GM12878 (cell line): ENCODE data around the gene LMX1B. TPM values are rescaled to one million over a fixed set of nuclear protein-coding genes. Genes with fewer than 3 reads are reported as not detected.

Source experiments
- ATAC-seq: fragments of 200-7000 bp; cut with Tn5 transposase; 3 replicates; pipeline ENCODE4 v1.9.1; 2020; ENCODE audit warnings: mild to moderate bottlenecking, moderate library complexity
- BruUV-seq: library from RNA; stranded (reverse); fragments of 400-500 nt; replicated peaks from 2 replicates; lab custom pipeline; 2021; lab: Mats Ljungman, UMichigan
- CTCF ChIA-PET: fragments of 300-600 bp; sonication (Branson Sonifier 250); formaldehyde crosslinking; extraction: SDS; loops from one replicate; lab custom pipeline; 2021; ENCODE audit warnings: inconsistent platforms; lab: Yijun Ruan, JAX
- POLR2A ChIA-PET: fragments of 350-600 bp; formaldehyde crosslinking; extraction: SDS; loops from one replicate; lab custom pipeline; 2021; ENCODE audit warnings: inconsistent platforms; lab: Charles Lee
- RAD21 ChIA-PET: fragments of 300-600 bp; sonication (Branson Sonifier 250); formaldehyde crosslinking; loops from one replicate; lab custom pipeline; 2023; ENCODE audit warnings: antibody characterized with exemption; ENCODE audit not compliant: unreplicated experiment; lab: Charles Lee
- SMC1A ChIA-PET: fragments of 300-600 bp; sonication (Branson Sonifier 250); formaldehyde crosslinking; loops from one replicate; lab custom pipeline; 2023; ENCODE audit not compliant: unreplicated experiment, uncharacterized antibody; lab: Charles Lee
- DNase-seq: peaks from one replicate; pipeline ENCODE4 v3.0.0-alpha.2; 2011; ENCODE audit warnings: low read depth, low spot score
- FAIRE-seq: peaks from 3 replicates; lab custom pipeline; 2011; peaks lifted over from hg19 to GRCh38; lab: Jason Lieb, UNC
- H2AFZ ChIP-seq: 2 replicates; pipeline ENCODE4 v1.6.0; 2011; ENCODE audit warnings: low read depth, low read length, control low read depth; ENCODE audit not compliant: control insufficient read depth
- H3K27ac ChIP-seq: 2 replicates; pipeline ENCODE4 v1.5.1; 2011; ENCODE audit warnings: control low read depth; ENCODE audit not compliant: control insufficient read depth, insufficient read depth
- H3K27me3 ChIP-seq, 2 experiments: replicated peaks in 1 of 2; 2 replicates each; pipeline versions ENCODE4 v1.6.0 to v1.6.1; 2011; ENCODE audit warnings: low read length in 1 of 2; ENCODE audit not compliant: control insufficient read depth in 2 of 2, insufficient read depth in 2 of 2
- H3K36me3 ChIP-seq, 2 experiments: 2 replicates each; pipeline ENCODE4 v1.5.1; 2011; ENCODE audit warnings: low read length in 1 of 2; ENCODE audit not compliant: control insufficient read depth in 2 of 2, insufficient read depth in 2 of 2
- H3K4me1 ChIP-seq: 2 replicates; pipeline ENCODE4 v1.6.1; 2011; ENCODE audit warnings: mild to moderate bottlenecking, low read length, moderate library complexity, mixed read lengths; ENCODE audit not compliant: control insufficient read depth, insufficient read depth
- H3K4me2 ChIP-seq: 2 replicates; pipeline ENCODE4 v1.6.0; 2011; ENCODE audit warnings: control low read depth; ENCODE audit not compliant: control insufficient read depth, insufficient read depth
- H3K4me3 ChIP-seq: fragments of 200-600 bp; sonication (generic); 2 replicates; pipeline ENCODE4 v1.5.1; 2016
- H3K79me2 ChIP-seq: 2 replicates; pipeline ENCODE4 v1.6.0; 2011; ENCODE audit warnings: low read length; ENCODE audit not compliant: control insufficient read depth, insufficient read depth
- H3K9ac ChIP-seq: 2 replicates; pipeline ENCODE4 v1.8.0; 2011; ENCODE audit warnings: low read length, control low read depth, mixed read lengths; ENCODE audit not compliant: control insufficient read depth, insufficient read depth
- H3K9me3 ChIP-seq: replicated peaks from 3 replicates; pipeline ENCODE4 v1.5.1; 2011; ENCODE audit warnings: mild to moderate bottlenecking, low read length; ENCODE audit not compliant: control insufficient read depth, insufficient read depth
- H4K20me1 ChIP-seq: 2 replicates; pipeline ENCODE4 v1.6.0; 2011; ENCODE audit not compliant: control insufficient read depth, insufficient read depth
- ATF3 ChIP-seq: IDR thresholded peaks from 2 replicates; pipeline ENCODE4 v1.6.1; 2011; ENCODE audit warnings: low read depth, mild to moderate bottlenecking, low read length, moderate library complexity, borderline replicate concordance; ENCODE audit errors: extremely low read depth
- BHLHE40 ChIP-seq, 2 experiments: fragments of 450-650 bp in 1 of 2; IDR thresholded peaks; 2 replicates each; pipeline ENCODE4 v1.6.1; 2011 to 2017; ENCODE audit warnings: low read depth in 2 of 2, borderline replicate concordance in 1 of 2, improper control_type of control experiment in 1 of 2, low read length in 1 of 2, mild to moderate bottlenecking in 1 of 2
- BMI1 ChIP-seq: fragments of 450-650 bp; IDR thresholded peaks from 2 replicates; pipeline ENCODE4 v1.6.1; 2016; ENCODE audit warnings: mild to moderate bottlenecking, moderate library complexity, borderline replicate concordance
- CEBPZ ChIP-seq: fragments of 150-350 bp; IDR thresholded peaks from 2 replicates; pipeline ENCODE4 v1.6.1; 2016; ENCODE audit warnings: low read depth, low read length
- CHD1 ChIP-seq: IDR thresholded peaks from 2 replicates; pipeline ENCODE4 v1.6.1; 2012; ENCODE audit warnings: low read depth, low read length, improper control_type of control experiment
- YY1 ChIP-seq: IDR thresholded peaks from 2 replicates; pipeline ENCODE4 v1.6.1; 2011; ENCODE audit warnings: low read depth, mild to moderate bottlenecking, low read length
- ZBTB40 ChIP-seq: fragments of 450-650 bp; IDR thresholded peaks from 2 replicates; pipeline ENCODE4 v1.6.1; 2016; ENCODE audit warnings: mild to moderate bottlenecking, moderate library complexity, borderline replicate concordance
- WGBS: methylation state at CpG from one replicate; pipeline ENCODE4 v1.1.6; 2016; ENCODE audit warnings: low lambda C conversion rate; ENCODE audit not compliant: insufficient replicate concordance, insufficient coverage; ENCODE audit errors: missing lambda C conversion rate; 5-methylcytosine and 5-hydroxymethylcytosine counted together
- in situ Hi-C: fragments of 300-500 bp; cut with MboI; formaldehyde crosslinking; loops from 9 replicates; pipeline ENCODE4 v1.14.3; 2018; ENCODE audit warnings: mixed read lengths
- intact Hi-C: fragments of 100-400 bp; cut with micrococcal nuclease; formaldehyde crosslinking; loops from one replicate; pipeline ENCODE4 v1.14.2; 2022; ENCODE audit not compliant: unreplicated experiment
- polyA plus RNA-seq, 11 experiments: library from polyadenylated mRNA; depleted of rRNA in 4 of 11; unstranded in 6 of 11; stranded (reverse) in 5 of 11; fragments of >200 nt; fragmentation: Nextera tagmentation in 4 of 11; fragmentation: Illumina TruSeq in 1 of 11; extraction: Ambion mirVana in 4 of 11; extraction: Trizol in 1 of 11; gene quantifications; 1 replicate in 1 of 11; 2 replicates in 10 of 11; pipeline versions ENCODE4 v1.2.1 to v1.2.3, GENCODE V29; 2011 to 2016; ENCODE audit warnings: inconsistent platforms in 2 of 11, missing spikeins in 2 of 11, low read depth in 1 of 11
- total RNA-seq, 4 experiments: library from RNA; depleted of rRNA in 3 of 4; stranded (reverse); fragments of >200 nt in 3 of 4; fragmentation: Illumina TruSeq in 1 of 4; extraction: Trizol in 1 of 4; gene quantifications; 2 replicates each; pipeline versions ENCODE4 v1.2.1 to v1.2.3, GENCODE V29; 2013 to 2021

LMX1B gene
- total and polyA plus RNA-seq, 10 of the 15 experiments (the other 5 are each of a cell fraction or from before 2014, with no cell fraction given): not detected

- TF ChIP-seq CEBPZ (no peak), CHD1 (no peak), ZBTB40 (no peak)
Measured at GRCh38 chr9:126591922-126592321, 21.8 kb upstream of the LMX1B start (continued).

GRCh38 chr9:126592461-126592860, 21.3 kb upstream of the LMX1B start:
- ChIA-PET SMC1A (no interaction called here), RAD21 (no interaction called here), CTCF (interaction anchor here (1.5 kb wide), 1 partner anchor 81 kb away, joined by 3 read pairs; no protein-coding TSS in a partner anchor), POLR2A (no interaction called here)
- Histone ChIP-seq H3K27ac (no peak overlapping the region), H4K20me1 (no peaks in the 10 kb centered on the region), H3K9me3 (no peaks in the 10 kb centered on the region), H3K4me2 (no peak overlapping the region), H3K4me3 (no peak overlapping the region), H3K4me1 (no peaks in the 10 kb centered on the region), H2AFZ (no peak overlapping the region), H3K9ac (no peak overlapping the region), H3K36me3 (no peaks in the 10 kb centered on the region), H3K27me3 (peaks cover 0 to 2% of the 10 kb centered on the region in 2 experiments; a peak in 2 of 4 replicates), H3K79me2 (no peaks in the 10 kb centered on the region)
- DNase-seq (no peak), FAIRE-seq (no peak), ATAC-seq (no peak)
- WGBS: 41% methylated on average over 8 of the region's 8 CpGs
- intact Hi-C loops (no loop called here), in situ Hi-C loops (no loop called here)
- no TSS peak for BruUV-seq
- no peak for TF ChIP-seq BMI1
- TF ChIP-seq CHD1: no peak
- no peak for TF ChIP-seq ZBTB40
- no peak for TF ChIP-seq YY1
- no peak for TF ChIP-seq ATF3
- TF ChIP-seq BHLHE40 (IDR thresholded peaks at IDR 0.05; ENCODE audit: borderline replicate concordance in 1 of 2, low read depth in 2 of 2, low read length in 1 of 2): no peak
